ENCODE measurements around the gene FGFR1OP2. TPM values are rescaled to one million over a fixed set of nuclear protein-coding genes. Genes with fewer than 3 reads are reported as not detected.

The FGFR1OP2 gene
- total RNA-seq, 4 donors from 2014 or later: 45.8 to 74.8 (median 51.4) TPM

- no peaks in the 10 kb centered on the region for H3K9me3 ChIP-seq
- WGBS: 96% methylated on average over 2 of the region's 2 CpGs
- no peak for TF ChIP-seq POLR2A (IDR thresholded peaks at IDR 0.05)
- TF ChIP-seq CTCF (IDR thresholded peaks at IDR 0.05): no peak
- no peak for TF ChIP-seq POLR2AphosphoS5 (IDR thresholded peaks at IDR 0.05)
- peaks cover 22% of the 10 kb centered on the region for H3K36me3 ChIP-seq
- DNase-seq (ENCODE audit: low spot score in 2 of 2): no peak
- H3K4me3 ChIP-seq: no peak overlapping the region
- no peak overlapping the region for H3K27ac ChIP-seq
- H3K4me1 ChIP-seq: no peaks in the 10 kb centered on the region
- H3K27me3 ChIP-seq: no peaks in the 10 kb centered on the region
Observed at GRCh38 chr12:26982866-26983265, 44.6 kb downstream of the FGFR1OP2 start.

GRCh38 chr12:26987634-26988424 lies 49.6 kb downstream of the FGFR1OP2 start:
- Histone ChIP-seq H3K27me3 (no peaks in the 10 kb centered on the region), H3K4me1 (no peaks in the 10 kb centered on the region), H3K36me3 (peaks cover 21% of the 10 kb centered on the region), H3K4me3 (no peak overlapping the region), H3K27ac (no peak overlapping the region), H3K9me3 (no peaks in the 10 kb centered on the region)
- DNase-seq (ENCODE audit: low spot score in 2 of 2): no peak
- TF ChIP-seq CTCF (IDR thresholded peaks at IDR 0.05) (no peak), POLR2AphosphoS5 (IDR thresholded peaks at IDR 0.05) (no peak), EP300 (IDR thresholded peaks at IDR 0.05) (no peak), POLR2A (IDR thresholded peaks at IDR 0.05) (no peak)
- WGBS: 83% methylated on average over 10 of the region's 10 CpGs

- Histone ChIP-seq H3K4me1 (no peaks in the 10 kb centered on the region), H3K4me3 (no peak overlapping the region), H3K27me3 (no peaks in the 10 kb centered on the region), H3K27ac (no peak overlapping the region), H3K9me3 (no peaks in the 10 kb centered on the region), H3K36me3 (peaks cover 29% of the 10 kb centered on the region)
- no peak for TF ChIP-seq CTCF (IDR thresholded peaks at IDR 0.05)
- no peak for TF ChIP-seq EP300 (IDR thresholded peaks at IDR 0.05)
- TF ChIP-seq POLR2A (IDR thresholded peaks at IDR 0.05): no peak
- no peak for TF ChIP-seq POLR2AphosphoS5 (IDR thresholded peaks at IDR 0.05)
- no peak for DNase-seq (ENCODE audit: low spot score in 2 of 2)
- 81% methylated on average over 4 of the region's 4 CpGs for WGBS
Observed at GRCh38 chr12:26988703-26989102, 50.4 kb downstream of the FGFR1OP2 start.

GRCh38 chr12:26989873-26990272 lies 51.6 kb downstream of the FGFR1OP2 start:
- H3K36me3 ChIP-seq: peaks cover 39% of the 10 kb centered on the region
- WGBS: 79% methylated on average over 4 of the region's 4 CpGs

More at GRCh38 chr12:26989873-26990272, 51.6 kb downstream of the FGFR1OP2 start:
- no peak for DNase-seq (ENCODE audit: low spot score in 2 of 2)
- no peaks in the 10 kb centered on the region for H3K4me1 ChIP-seq
- no peak overlapping the region for H3K27ac ChIP-seq
- H3K9me3 ChIP-seq: no peaks in the 10 kb centered on the region
- no peak for TF ChIP-seq POLR2A (IDR thresholded peaks at IDR 0.05)
- no peak for TF ChIP-seq CTCF (IDR thresholded peaks at IDR 0.05)
- no peak for TF ChIP-seq POLR2AphosphoS5 (IDR thresholded peaks at IDR 0.05)
- TF ChIP-seq EP300 (IDR thresholded peaks at IDR 0.05): no peak
- H3K27me3 ChIP-seq: no peaks in the 10 kb centered on the region
- no peak overlapping the region for H3K4me3 ChIP-seq

Measured in suprapubic skin (tissue), 4 donors.